Stimulated activated CD8-positive, alpha-beta memory T cell treated with anti-CD3 and anti-CD28 coated beads, Interleukin-15, amount 100 ng/mL, for 4 hours (primary cell): Measurements from ENCODE around the gene MFAP3.
A peak's percentile ranks its signal among the peaks of the same experiment; 100 is the strongest.
"Not testable (repeated sequence)": the region's sequence is repeated elsewhere in the genome, so short reads cannot be mapped to it uniquely, and the experiment has no call there.

ENCODE experiments used
- DNase-seq, 2 donors: peaks; one replicate each; pipeline ENCODE4 v3.0.0-alpha.2; 2020; ENCODE audit warnings: low read depth in 2 of 2

The MFAP3 gene

GRCh38 chr5:154053468-154053867 lies 14.7 kb downstream of the MFAP3 start:
- DNase-seq, result no peak

- DNase-seq, result no peak
Measured at GRCh38 chr5:154055201-154055600, 16.4 kb downstream of the MFAP3 start.

- DNase-seq, result no peak
Measured at GRCh38 chr5:154058055-154059038, 19.6 kb downstream of the MFAP3 start.

GRCh38 chr5:154059039-154059430 lies 20.3 kb downstream of the MFAP3 start:
- DNase-seq, result no peak

- DNase-seq, result no peak
Measured at GRCh38 chr5:154059583-154059982, 20.8 kb downstream of the MFAP3 start.

- no peak for DNase-seq
Measured at GRCh38 chr5:154060606-154061005, 21.8 kb downstream of the MFAP3 start.

GRCh38 chr5:154063372-154063771 lies 24.6 kb downstream of the MFAP3 start:
- no peak for DNase-seq

- DNase-seq, result no peak
Measured at GRCh38 chr5:154065971-154066370, 27.2 kb downstream of the MFAP3 start.

GRCh38 chr5:154069854-154070253 lies 31.1 kb downstream of the MFAP3 start:
- not testable (repeated sequence) for DNase-seq

GRCh38 chr5:154071799-154072413 lies 33.1 kb downstream of the MFAP3 start:
- no peak for DNase-seq

- DNase-seq, result peak; percentile 60 to 64
Measured at GRCh38 chr5:154072414-154073171, 33.8 kb downstream of the MFAP3 start.

- no peak for DNase-seq
Measured at GRCh38 chr5:154076240-154076922, 37.6 kb downstream of the MFAP3 start.

- DNase-seq, result no peak
Measured at GRCh38 chr5:154077696-154078095, 38.9 kb downstream of the MFAP3 start.

GRCh38 chr5:154078272-154078671 lies 39.5 kb downstream of the MFAP3 start:
- no peak for DNase-seq

- DNase-seq, result no peak
Measured at GRCh38 chr5:154081246-154081645, 42.5 kb downstream of the MFAP3 start.

GRCh38 chr5:154084062-154084639 lies 45.4 kb downstream of the MFAP3 start:
- no peak for DNase-seq

- no peak for DNase-seq
Measured at GRCh38 chr5:154086146-154086545, 47.4 kb downstream of the MFAP3 start.

- no peak for DNase-seq
Measured at GRCh38 chr5:154086641-154087040, 47.9 kb downstream of the MFAP3 start.

- no peak for DNase-seq
Measured at GRCh38 chr5:154087260-154087659, 48.5 kb downstream of the MFAP3 start.

- no peak for DNase-seq
Measured at GRCh38 chr5:154088801-154089200, 50.0 kb downstream of the MFAP3 start.

- no peak for DNase-seq
Measured at GRCh38 chr5:154090656-154091055, 51.9 kb downstream of the MFAP3 start.
